Mammary epithelial cell (primary cell): ENCODE results near the gene EIF4E.

ENCODE experiments used
- EZH2 ChIP-seq: IDR thresholded peaks from 2 replicates; pipeline ENCODE4 v1.6.1; 2012; ENCODE audit warnings: low read length, inconsistent platforms, borderline replicate concordance
- TF ChIP-seq, protein P1 (sequence below), 2 donors: IDR thresholded peaks in 1 of 2; conservative IDR thresholded peaks in 1 of 2; 2 replicates each; pipeline ENCODE4 v1.5.1; 2011 to 2012; ENCODE audit warnings: inconsistent platforms in 2 of 2, low read length in 2 of 2, mild to moderate bottlenecking in 2 of 2, control low read depth in 1 of 2, low read depth in 1 of 2; ENCODE audit not compliant: insufficient read depth in 1 of 2; ENCODE audit errors: extremely low read depth in 1 of 2

DNA sequence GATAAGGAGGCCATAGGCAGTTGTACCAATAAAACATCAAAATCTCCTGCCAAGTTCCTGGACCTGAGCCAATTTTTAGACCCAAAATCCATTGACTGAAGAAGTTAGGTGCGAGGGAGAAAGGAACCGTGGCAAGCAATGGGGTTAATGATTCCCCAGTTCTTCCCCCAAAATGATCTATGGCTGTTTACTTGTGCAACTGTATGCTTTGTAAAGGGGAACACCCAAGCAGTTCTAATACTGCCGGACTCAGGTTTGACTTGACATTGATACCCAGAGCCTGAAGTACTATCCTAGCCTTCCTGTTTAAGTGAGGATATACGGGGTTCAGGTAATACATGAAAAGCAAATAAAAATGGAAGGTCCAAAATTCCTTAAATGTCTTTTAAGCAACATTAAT is 6.7 kb upstream of the EIF4E start:
- TF ChIP-seq, protein P1, sequence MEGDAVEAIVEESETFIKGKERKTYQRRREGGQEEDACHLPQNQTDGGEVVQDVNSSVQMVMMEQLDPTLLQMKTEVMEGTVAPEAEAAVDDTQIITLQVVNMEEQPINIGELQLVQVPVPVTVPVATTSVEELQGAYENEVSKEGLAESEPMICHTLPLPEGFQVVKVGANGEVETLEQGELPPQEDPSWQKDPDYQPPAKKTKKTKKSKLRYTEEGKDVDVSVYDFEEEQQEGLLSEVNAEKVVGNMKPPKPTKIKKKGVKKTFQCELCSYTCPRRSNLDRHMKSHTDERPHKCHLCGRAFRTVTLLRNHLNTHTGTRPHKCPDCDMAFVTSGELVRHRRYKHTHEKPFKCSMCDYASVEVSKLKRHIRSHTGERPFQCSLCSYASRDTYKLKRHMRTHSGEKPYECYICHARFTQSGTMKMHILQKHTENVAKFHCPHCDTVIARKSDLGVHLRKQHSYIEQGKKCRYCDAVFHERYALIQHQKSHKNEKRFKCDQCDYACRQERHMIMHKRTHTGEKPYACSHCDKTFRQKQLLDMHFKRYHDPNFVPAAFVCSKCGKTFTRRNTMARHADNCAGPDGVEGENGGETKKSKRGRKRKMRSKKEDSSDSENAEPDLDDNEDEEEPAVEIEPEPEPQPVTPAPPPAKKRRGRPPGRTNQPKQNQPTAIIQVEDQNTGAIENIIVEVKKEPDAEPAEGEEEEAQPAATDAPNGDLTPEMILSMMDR (conservative IDR thresholded peaks at IDR 0.05 in 1 of 2, IDR thresholded peaks at IDR 0.05 in 1 of 2; ENCODE audit: extremely low read depth in 1 of 2, insufficient read depth in 1 of 2, low read depth in 1 of 2, low read length in 2 of 2): no peak
- TF ChIP-seq EZH2: no peak
